SK-N-SH (cell line): ENCODE results near the gene MGME1. TPM values are rescaled to one million over a fixed set of nuclear protein-coding genes. Genes with fewer than 3 reads are reported as not detected.

Experiments used
- CTCF ChIA-PET: fragments of 300-600, 350-600 bp; formaldehyde crosslinking; extraction: SDS; loops from one replicate; lab custom pipeline; 2021; lab: Yijun Ruan, JAX
- POLR2A ChIA-PET: fragments of 350-600 bp; sonication (Branson Sonifier 250); formaldehyde crosslinking; extraction: SDS; loops from one replicate; lab custom pipeline; 2020; ENCODE audit warnings: antibody characterized with exemption, inconsistent platforms; lab: Yijun Ruan, JAX
- DNase-seq: peaks from one replicate; pipeline ENCODE4 v3.0.0; 2012
- H2AFZ ChIP-seq: fragments of 200-600 bp; sonication (generic); 2 replicates; pipeline ENCODE4 v1.8.1; 2016; ENCODE audit warnings: antibody characterized with exemption, mild to moderate bottlenecking, low read depth
- H3F3A ChIP-seq: fragments of 200-600 bp; sonication (generic); replicated peaks from 2 replicates; pipeline ENCODE3; 2016; ENCODE audit warnings: antibody characterized with exemption, mild to moderate bottlenecking; ENCODE audit not compliant: insufficient read depth
- H3K27ac ChIP-seq, 2 experiments: fragments of 200-500 bp in 1 of 2; fragments of 200-600 bp in 1 of 2; sonication (Bioruptor generic) in 1 of 2; sonication (generic), shearing (Covaris generic) in 1 of 2; 2 replicates each; pipeline versions ENCODE4 v1.5.1 to v1.6.1; 2014 to 2016; ENCODE audit warnings: low read depth in 2 of 2, inconsistent platforms in 1 of 2, low read length in 1 of 2, mild to moderate bottlenecking in 1 of 2, mixed read lengths in 1 of 2
- H3K27me3 ChIP-seq: fragments of 200-600 bp; sonication (generic), shearing (Covaris generic); 2 replicates; pipeline ENCODE4 v1.6.1; 2016; ENCODE audit warnings: mixed run types; ENCODE audit not compliant: insufficient read depth
- H3K36me3 ChIP-seq, 2 experiments: fragments of 200-500 bp in 1 of 2; fragments of 200-600 bp in 1 of 2; sonication (Bioruptor generic) in 1 of 2; sonication (generic) in 1 of 2; replicated peaks in 1 of 2; 2 replicates each; pipeline versions ENCODE3 to v1.5.1; 2014 to 2016; ENCODE audit warnings: low read length in 1 of 2, mild to moderate bottlenecking in 1 of 2; ENCODE audit not compliant: insufficient read depth in 2 of 2, control insufficient read depth in 1 of 2
- H3K4me1 ChIP-seq, 2 experiments: fragments of 200-500 bp in 1 of 2; fragments of 200-600 bp in 1 of 2; sonication (Bioruptor generic) in 1 of 2; sonication (generic), shearing (Covaris generic) in 1 of 2; 2 replicates each; pipeline versions ENCODE4 v1.5.1 to v1.6.1; 2014 to 2016; ENCODE audit warnings: low read depth in 1 of 2, low read length in 1 of 2, mixed run types in 1 of 2; ENCODE audit not compliant: insufficient read depth in 2 of 2, control insufficient read depth in 1 of 2
- H3K4me2 ChIP-seq: fragments of 200-600 bp; sonication (generic), shearing (Covaris generic); 2 replicates; pipeline ENCODE4 v1.6.1; 2017; ENCODE audit warnings: mixed run types
- H3K4me3 ChIP-seq, 2 experiments: fragments of 200-500 bp in 1 of 2; fragments of 200-600 bp in 1 of 2; sonication (Bioruptor generic) in 1 of 2; sonication (generic), shearing (Covaris generic) in 1 of 2; 2 replicates each; pipeline versions ENCODE4 v1.5.1 to v1.8.1; 2014 to 2016; ENCODE audit warnings: low read depth in 2 of 2, inconsistent platforms in 1 of 2, low read length in 1 of 2, mild to moderate bottlenecking in 1 of 2, mixed read lengths in 1 of 2, moderate library complexity in 1 of 2
- H3K79me2 ChIP-seq: fragments of 200-600 bp; sonication (generic); 2 replicates; pipeline ENCODE4 v1.8.1; 2017; ENCODE audit warnings: mild to moderate bottlenecking; ENCODE audit not compliant: insufficient read depth
- H3K9ac ChIP-seq: fragments of 200-600 bp; sonication (generic); 2 replicates; pipeline ENCODE4 v1.6.1; 2017; ENCODE audit warnings: mixed run types
- H3K9me2 ChIP-seq: fragments of 200-600 bp; sonication (generic); 2 replicates; pipeline ENCODE4 v1.6.1; 2017; ENCODE audit warnings: mixed run types
- H3K9me3 ChIP-seq: fragments of 200-600 bp; sonication (generic); 2 replicates; pipeline ENCODE4 v1.6.1; 2017; ENCODE audit warnings: mixed run types, mild to moderate bottlenecking, moderate library complexity
- H4K20me1 ChIP-seq: fragments of 200-600 bp; sonication (generic); 2 replicates; pipeline ENCODE4 v1.6.1; 2017; ENCODE audit warnings: mild to moderate bottlenecking, mixed run types; ENCODE audit not compliant: insufficient read depth
- EP300 ChIP-seq, 2 experiments: IDR thresholded peaks; 2 replicates each; pipeline versions ENCODE4 v1.4.0 to v1.6.1; 2012; ENCODE audit warnings: borderline replicate concordance in 1 of 2, low read depth in 1 of 2, low read length in 1 of 2
- EZH2phosphoT487 ChIP-seq: fragments of 200-600 bp; sonication (generic); IDR thresholded peaks from 2 replicates; pipeline ENCODE4 v1.6.1; 2017; ENCODE audit warnings: low read depth, mixed run types, mild to moderate bottlenecking, antibody characterized with exemption, moderate library complexity, borderline replicate concordance
- FOXJ3 ChIP-seq: sonication (generic); formaldehyde crosslinking; IDR thresholded peaks from 2 replicates; pipeline ENCODE4 v1.5.1; 2020; ENCODE audit warnings: mild to moderate bottlenecking, missing genetic modification reagents
- FOXM1 ChIP-seq: IDR thresholded peaks from 2 replicates; pipeline ENCODE4 v1.4.0; 2012; ENCODE audit warnings: low read depth, mild to moderate bottlenecking
- GABPA ChIP-seq: IDR thresholded peaks from 2 replicates; pipeline ENCODE4 v1.4.0; 2012; ENCODE audit warnings: low read depth, mild to moderate bottlenecking
- MEF2A ChIP-seq: IDR thresholded peaks from 2 replicates; pipeline ENCODE4 v1.4.0; 2012; ENCODE audit warnings: low read depth, borderline replicate concordance
- NFIC ChIP-seq: IDR thresholded peaks from 2 replicates; pipeline ENCODE4 v1.4.0; 2012; ENCODE audit warnings: borderline replicate concordance
- NRF1 ChIP-seq: IDR thresholded peaks from 2 replicates; pipeline ENCODE4 v1.6.1; 2012; ENCODE audit warnings: low read depth, mild to moderate bottlenecking, low read length
- POLR2AphosphoS5 ChIP-seq: IDR thresholded peaks from 2 replicates; pipeline ENCODE4 v1.6.1; 2012; ENCODE audit warnings: low read depth, low read length
- RAD21 ChIP-seq: IDR thresholded peaks from 2 replicates; pipeline ENCODE4 v1.6.1; 2012; ENCODE audit warnings: mild to moderate bottlenecking, low read length
- RFX5 ChIP-seq: IDR thresholded peaks from 2 replicates; pipeline ENCODE4 v1.6.1; 2012; ENCODE audit warnings: mild to moderate bottlenecking, improper control_type of control experiment, low read length
- SIN3A ChIP-seq: IDR thresholded peaks from 2 replicates; pipeline ENCODE4 v1.6.1; 2012; ENCODE audit warnings: low read depth, mild to moderate bottlenecking, low read length, moderate library complexity, borderline replicate concordance
- TCF12 ChIP-seq: IDR thresholded peaks from 2 replicates; pipeline ENCODE4 v1.4.0; 2012
- WGBS: methylation state at CpG from one replicate; pipeline ENCODE4 v1.1.6; 2017; ENCODE audit warnings: low lambda C conversion rate; 5-methylcytosine and 5-hydroxymethylcytosine counted together
- polyA plus RNA-seq, 3 experiments: library from polyadenylated mRNA; depleted of rRNA; stranded (reverse); fragments of >200 nt; gene quantifications; 2 replicates each; pipeline ENCODE4 v1.2.3, GENCODE V29; 2012
- TF ChIP-seq, protein P1 (sequence below): IDR thresholded peaks from 2 replicates; pipeline ENCODE4 v1.4.0; 2012; ENCODE audit warnings: low read depth
- TF ChIP-seq, protein P2 (sequence below): fragments of 150-350 bp; IDR thresholded peaks from 2 replicates; pipeline ENCODE4 v1.6.1; 2016; ENCODE audit warnings: mild to moderate bottlenecking, low read depth, low read length
- TF ChIP-seq, protein P3 (sequence below): IDR thresholded peaks from 2 replicates; pipeline ENCODE4 v1.4.0; 2012; ENCODE audit warnings: low read depth, borderline replicate concordance
- TF ChIP-seq, protein P4 (sequence below): fragments of 200-600 bp; sonication (generic); IDR thresholded peaks from 2 replicates; pipeline ENCODE4 v1.6.1; 2017; ENCODE audit warnings: antibody characterized with exemption, mild to moderate bottlenecking, moderate library complexity

The MGME1 gene
- polyA plus RNA-seq, 1 of the 3 experiments (the other 2 are of a cell fraction), result 7.9 TPM

DNA sequence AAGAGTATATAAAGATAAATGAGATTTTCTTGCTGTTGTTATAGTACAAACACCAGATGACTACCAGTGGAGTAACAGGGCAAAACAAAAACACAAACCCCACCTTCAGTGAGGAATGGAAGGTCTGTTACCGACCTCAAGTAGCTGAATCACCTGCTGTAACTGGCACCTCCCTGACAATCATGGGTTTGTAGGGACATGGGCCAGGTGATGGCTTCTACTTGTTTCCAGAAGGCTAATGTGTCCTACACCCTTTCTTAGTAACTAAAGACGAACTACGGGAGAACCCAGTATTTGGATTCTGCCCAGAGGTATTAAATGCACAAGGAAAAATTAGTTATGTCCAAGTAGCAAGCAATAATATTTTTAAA, 27.0 kb upstream of the MGME1 start:
- Histone ChIP-seq H3K36me3 (peaks cover 42 to 63% of the 10 kb centered on the region in 2 experiments), H3K9me2 (no peaks in the 10 kb centered on the region)
- POLR2A ChIA-PET, result no interaction called here

More for the DNA sequence above, 27.0 kb upstream of the MGME1 start:
- H3K4me1 ChIP-seq, result peaks cover 0 to 9% of the 10 kb centered on the region in 2 experiments; a peak in 1 of 4 replicates
- no peak for DNase-seq
- peaks cover 3% of the 10 kb centered on the region; the same call in 1 of the 2 replicates for H4K20me1 ChIP-seq
- TF ChIP-seq MEF2A (no peak), NFIC (no peak), RAD21 (no peak), SIN3A (no peak), FOXJ3 (no peak), GABPA (no peak), FOXM1 (no peak), TCF12 (no peak), EP300 (IDR thresholded peaks at IDR 0.05; ENCODE audit: borderline replicate concordance in 1 of 2, low read depth in 1 of 2, low read length in 1 of 2) (no peak), RFX5 (no peak), NRF1 (no peak), EZH2phosphoT487 (no peak), POLR2AphosphoS5 (no peak)
- TF ChIP-seq, protein P1, sequence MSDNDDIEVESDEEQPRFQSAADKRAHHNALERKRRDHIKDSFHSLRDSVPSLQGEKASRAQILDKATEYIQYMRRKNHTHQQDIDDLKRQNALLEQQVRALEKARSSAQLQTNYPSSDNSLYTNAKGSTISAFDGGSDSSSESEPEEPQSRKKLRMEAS, result no peak
- TF ChIP-seq, protein P2, sequence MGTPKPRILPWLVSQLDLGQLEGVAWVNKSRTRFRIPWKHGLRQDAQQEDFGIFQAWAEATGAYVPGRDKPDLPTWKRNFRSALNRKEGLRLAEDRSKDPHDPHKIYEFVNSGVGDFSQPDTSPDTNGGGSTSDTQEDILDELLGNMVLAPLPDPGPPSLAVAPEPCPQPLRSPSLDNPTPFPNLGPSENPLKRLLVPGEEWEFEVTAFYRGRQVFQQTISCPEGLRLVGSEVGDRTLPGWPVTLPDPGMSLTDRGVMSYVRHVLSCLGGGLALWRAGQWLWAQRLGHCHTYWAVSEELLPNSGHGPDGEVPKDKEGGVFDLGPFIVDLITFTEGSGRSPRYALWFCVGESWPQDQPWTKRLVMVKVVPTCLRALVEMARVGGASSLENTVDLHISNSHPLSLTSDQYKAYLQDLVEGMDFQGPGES, result no peak
- TF ChIP-seq, protein P3, sequence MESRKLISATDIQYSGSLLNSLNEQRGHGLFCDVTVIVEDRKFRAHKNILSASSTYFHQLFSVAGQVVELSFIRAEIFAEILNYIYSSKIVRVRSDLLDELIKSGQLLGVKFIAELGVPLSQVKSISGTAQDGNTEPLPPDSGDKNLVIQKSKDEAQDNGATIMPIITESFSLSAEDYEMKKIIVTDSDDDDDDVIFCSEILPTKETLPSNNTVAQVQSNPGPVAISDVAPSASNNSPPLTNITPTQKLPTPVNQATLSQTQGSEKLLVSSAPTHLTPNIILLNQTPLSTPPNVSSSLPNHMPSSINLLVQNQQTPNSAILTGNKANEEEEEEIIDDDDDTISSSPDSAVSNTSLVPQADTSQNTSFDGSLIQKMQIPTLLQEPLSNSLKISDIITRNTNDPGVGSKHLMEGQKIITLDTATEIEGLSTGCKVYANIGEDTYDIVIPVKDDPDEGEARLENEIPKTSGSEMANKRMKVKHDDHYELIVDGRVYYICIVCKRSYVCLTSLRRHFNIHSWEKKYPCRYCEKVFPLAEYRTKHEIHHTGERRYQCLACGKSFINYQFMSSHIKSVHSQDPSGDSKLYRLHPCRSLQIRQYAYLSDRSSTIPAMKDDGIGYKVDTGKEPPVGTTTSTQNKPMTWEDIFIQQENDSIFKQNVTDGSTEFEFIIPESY, result no peak
- TF ChIP-seq, protein P4, sequence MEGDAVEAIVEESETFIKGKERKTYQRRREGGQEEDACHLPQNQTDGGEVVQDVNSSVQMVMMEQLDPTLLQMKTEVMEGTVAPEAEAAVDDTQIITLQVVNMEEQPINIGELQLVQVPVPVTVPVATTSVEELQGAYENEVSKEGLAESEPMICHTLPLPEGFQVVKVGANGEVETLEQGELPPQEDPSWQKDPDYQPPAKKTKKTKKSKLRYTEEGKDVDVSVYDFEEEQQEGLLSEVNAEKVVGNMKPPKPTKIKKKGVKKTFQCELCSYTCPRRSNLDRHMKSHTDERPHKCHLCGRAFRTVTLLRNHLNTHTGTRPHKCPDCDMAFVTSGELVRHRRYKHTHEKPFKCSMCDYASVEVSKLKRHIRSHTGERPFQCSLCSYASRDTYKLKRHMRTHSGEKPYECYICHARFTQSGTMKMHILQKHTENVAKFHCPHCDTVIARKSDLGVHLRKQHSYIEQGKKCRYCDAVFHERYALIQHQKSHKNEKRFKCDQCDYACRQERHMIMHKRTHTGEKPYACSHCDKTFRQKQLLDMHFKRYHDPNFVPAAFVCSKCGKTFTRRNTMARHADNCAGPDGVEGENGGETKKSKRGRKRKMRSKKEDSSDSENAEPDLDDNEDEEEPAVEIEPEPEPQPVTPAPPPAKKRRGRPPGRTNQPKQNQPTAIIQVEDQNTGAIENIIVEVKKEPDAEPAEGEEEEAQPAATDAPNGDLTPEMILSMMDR, result no peak
- TF ChIP-seq, all 33 proteins: peak for 0
- Histone ChIP-seq H3K79me2 (peaks cover 4% of the 10 kb centered on the region; the same call in 1 of the 2 replicates), H2AFZ (no peak overlapping the region), H3K4me3 (no peak overlapping the region), H3K27me3 (no peaks in the 10 kb centered on the region), H3K27ac (no peak overlapping the region), H3K9me3 (no peaks in the 10 kb centered on the region), H3F3A (peaks cover 14% of the 10 kb centered on the region), H3K9ac (no peak overlapping the region), H3K4me2 (no peak overlapping the region)
- CTCF ChIA-PET, result interaction anchor here (1.1 to 1.2 kb wide), 2 partner anchors 14 to 260 kb away, joined by 3 to 4 read pairs; partner anchors contain the start of gene RRBP1
- 77% methylated on average over 3 of the region's 3 CpGs for WGBS
